HG02610 (cell line): ENCODE results near the gene SLCO4A1.

Source experiments
- ATAC-seq: cut with Tn5 transposase; IDR thresholded peaks from one replicate; pipeline ENCODE4 v1.9.1; 2021; ENCODE audit warnings: mild to moderate bottlenecking, moderate library complexity; ENCODE audit not compliant: unreplicated experiment

Gene SLCO4A1

GRCh38 chr20:62663145-62664018, 21.1 kb downstream of the SLCO4A1 start:
- no peak for ATAC-seq

DNA sequence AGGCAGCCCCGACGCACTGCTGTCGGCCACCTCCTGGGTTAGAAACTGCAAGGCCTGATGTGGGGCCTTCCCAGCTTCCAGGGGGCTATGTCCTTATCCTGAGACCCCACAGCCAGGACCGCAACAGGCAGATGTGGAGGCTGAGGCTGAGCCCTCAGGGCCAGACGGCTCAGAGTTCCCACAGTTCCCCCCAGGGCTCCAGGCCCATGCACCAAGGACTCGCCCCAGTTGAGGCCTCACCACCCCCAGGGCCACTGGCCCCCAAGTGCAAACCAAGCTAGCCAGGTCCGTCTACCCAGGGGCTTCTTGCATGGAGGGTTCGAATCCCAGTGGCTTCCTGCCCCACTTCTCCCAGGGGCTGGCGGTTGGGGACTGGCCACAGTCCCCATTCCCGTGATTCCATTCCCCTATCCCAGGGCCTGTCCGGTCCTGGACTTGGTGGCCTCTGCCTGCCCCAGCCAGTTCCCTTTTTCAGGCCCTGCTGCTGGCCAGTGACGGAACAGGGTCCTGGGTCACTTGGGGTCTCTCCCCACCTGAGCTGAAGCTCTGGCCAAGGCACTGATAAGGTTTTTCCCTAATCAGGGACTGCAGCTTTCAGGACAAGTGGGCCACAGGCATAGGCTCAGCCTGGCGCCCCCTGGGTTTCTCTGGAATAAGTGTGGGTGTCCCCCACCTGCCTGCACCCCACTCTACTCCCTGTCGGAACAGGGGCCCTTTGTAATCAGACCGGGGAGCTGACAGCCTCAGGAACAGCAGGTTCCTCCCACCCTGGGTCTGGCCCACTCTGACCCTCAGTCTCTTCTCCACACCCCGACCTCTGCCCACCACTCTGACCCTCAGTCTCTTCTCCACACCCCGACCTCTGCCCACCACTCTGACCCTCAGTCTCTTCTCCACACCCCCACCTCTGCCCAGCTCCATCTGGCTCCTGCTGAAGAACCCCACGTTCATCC, 22.0 kb downstream of the SLCO4A1 start:
- ATAC-seq = no peak

DNA sequence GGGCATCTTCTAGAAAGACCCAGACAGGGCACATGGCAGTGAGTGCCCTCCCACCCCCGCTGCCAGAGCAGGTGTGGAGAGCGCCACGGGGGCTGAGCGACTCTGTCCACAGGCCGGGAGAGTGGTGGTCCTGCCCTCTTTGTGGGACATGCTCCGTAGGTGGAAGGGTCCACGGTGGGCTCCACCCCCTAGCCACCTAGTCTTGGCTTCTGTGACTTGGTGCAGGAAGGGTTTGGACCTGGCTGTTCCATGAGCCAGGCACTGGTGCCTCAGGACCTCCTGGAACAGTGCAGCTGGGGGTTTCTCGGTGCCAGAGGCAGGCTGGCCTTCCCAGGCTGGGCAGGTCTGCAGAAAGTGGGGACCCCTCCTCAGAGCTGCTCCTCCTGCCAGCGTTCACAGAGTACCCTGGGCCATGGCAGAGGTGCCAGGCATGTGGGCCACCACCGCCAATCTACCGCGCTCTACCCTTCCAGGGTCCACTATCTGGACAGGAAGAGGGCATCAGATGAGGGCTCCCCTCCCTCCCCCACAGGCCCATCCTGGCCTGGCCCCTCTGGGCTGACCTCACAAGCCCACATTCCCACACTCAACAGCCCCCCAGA, 23.0 kb downstream of the SLCO4A1 start:
- no peak for ATAC-seq

DNA sequence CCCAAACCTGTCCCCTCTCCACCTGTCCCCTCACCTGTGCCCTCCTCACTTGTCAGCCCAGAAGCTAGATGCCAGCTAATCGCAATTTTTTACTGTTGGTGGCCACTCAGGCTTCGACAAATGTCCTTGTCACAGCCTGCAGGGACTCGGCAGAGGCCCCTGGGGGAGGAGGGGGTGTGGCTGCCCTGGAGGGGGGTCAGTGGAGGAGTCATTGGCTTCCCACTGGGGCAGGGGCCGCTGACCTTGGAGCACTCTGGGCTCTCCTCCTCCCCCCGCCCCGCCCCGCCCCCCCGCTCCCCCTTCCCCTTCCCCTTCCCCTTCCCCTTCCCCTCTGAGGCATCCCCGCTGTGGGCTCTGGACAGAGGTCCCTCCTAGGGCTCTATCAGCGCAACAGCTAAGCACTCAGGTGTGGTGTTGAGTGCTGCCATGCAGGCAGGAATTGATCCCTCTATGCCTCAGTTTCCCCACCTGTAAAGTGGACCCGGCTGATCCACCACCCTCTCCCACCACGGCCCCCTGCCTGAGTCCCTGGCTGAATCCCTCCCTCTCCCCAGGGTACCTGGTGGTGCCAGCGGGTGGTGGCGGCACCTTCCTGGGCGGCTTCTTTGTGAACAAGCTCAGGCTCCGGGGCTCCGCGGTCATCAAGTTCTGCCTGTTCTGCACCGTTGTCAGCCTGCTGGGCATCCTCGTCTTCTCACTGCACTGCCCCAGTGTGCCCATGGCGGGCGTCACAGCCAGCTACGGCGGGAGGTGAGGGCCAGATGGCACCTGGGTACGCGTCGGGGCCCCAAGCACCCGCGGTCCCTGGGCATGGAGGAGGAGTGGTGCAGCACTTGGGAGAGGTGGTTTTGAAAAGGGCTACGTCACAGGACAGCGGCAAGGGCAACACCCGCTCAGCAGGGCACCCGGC, 23.8 kb downstream of the SLCO4A1 start:
- no peak for ATAC-seq

- no peak for ATAC-seq
These were observed 24.6 kb downstream of the SLCO4A1 start for GRCh38 chr20:62666736-62667529.

DNA sequence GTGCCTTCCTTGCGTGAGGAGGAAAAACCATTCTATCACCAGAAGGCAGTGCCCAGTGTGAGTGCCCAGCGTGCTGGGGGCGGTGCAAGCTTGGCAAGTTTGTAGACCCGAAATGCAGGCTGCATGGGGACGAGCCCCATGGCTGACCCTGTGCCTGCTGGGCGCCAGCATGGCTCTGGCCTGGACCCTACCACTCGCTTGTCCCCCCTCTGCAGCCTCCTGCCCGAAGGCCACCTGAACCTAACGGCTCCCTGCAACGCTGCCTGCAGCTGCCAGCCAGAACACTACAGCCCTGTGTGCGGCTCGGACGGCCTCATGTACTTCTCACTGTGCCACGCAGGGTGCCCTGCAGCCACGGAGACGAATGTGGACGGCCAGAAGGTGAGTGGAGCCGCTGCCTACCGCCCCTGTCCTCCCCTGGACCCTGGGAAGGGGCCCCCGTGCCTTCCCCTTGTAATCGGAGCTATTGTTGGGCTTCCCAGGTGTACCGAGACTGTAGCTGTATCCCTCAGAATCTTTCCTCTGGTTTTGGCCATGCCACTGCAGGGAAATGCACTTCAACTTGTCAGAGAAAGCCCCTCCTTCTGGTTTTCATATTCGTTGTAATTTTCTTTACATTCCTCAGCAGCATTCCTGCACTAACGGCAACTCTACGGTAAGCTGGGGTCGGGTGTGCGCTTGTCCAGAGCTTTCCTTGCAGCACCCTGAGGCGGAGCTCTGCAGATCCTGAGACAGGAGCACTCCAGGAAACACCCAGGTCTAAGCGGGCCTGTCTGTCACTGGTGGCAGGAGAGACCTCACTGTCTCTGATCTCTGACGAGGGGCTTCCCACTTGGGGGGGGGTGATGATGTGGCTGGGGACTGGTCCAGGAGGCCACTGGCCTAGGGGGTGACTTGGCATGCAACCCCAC, 25.5 kb downstream of the SLCO4A1 start:
- ATAC-seq = no peak

DNA sequence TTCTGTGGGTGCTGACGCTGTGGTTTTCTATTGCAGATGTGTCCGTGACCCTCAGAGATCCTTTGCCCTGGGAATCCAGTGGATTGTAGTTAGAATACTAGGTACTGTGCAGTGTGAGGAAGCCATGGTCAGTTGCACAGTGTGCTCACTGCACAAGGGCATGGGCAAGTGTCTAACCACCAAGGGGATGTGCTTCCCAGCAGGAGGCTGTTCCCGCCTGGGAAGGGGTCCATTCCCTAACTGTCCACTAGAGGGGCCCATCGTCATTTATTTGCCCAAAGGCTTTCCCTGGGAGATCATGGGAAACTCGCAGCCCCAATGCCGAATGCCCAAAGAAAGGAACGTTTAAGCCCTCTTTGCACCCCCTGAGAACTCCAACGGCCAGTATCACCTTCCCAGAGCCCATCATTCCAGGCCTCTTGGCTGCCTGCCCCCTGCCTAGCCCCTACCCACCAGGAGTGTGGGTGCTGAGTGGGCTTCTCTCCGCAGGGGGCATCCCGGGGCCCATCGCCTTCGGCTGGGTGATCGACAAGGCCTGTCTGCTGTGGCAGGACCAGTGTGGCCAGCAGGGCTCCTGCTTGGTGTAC, 26.2 kb downstream of the SLCO4A1 start:
- ATAC-seq = no peak

DNA sequence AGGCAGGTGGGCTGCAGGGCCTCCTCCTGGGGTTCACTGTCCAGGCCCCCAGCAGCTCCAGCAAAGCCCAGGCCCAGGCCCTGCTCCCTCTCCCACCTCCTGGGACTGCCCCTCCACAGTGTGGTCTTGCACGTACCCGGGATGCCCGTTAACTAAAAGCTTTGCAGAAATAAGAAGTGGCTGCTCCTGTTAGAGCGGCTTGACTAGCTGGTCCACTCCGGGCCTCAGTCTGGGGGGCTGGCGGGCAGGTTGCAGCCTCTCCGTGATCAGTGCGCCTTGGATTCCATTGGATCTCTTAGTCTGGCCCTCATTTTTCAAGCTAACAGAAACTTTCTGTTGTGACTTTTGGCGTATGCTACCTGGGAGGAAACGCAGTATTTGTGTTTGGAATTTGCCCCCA, 26.9 kb downstream of the SLCO4A1 start:
- no peak for ATAC-seq

- no peak for ATAC-seq
These were observed 27.9 kb downstream of the SLCO4A1 start for GRCh38 chr20:62670156-62670555.

- ATAC-seq = no peak
These were observed 28.7 kb downstream of the SLCO4A1 start for GRCh38 chr20:62670998-62671397.

- ATAC-seq = no peak
These were observed 29.5 kb downstream of the SLCO4A1 start for GRCh38 chr20:62671765-62672164.

- ATAC-seq = no peak
These were observed 32.1 kb downstream of the SLCO4A1 start for GRCh38 chr20:62674370-62674769.

GRCh38 chr20:62675156-62675876, 33.0 kb downstream of the SLCO4A1 start:
- ATAC-seq = no peak

DNA sequence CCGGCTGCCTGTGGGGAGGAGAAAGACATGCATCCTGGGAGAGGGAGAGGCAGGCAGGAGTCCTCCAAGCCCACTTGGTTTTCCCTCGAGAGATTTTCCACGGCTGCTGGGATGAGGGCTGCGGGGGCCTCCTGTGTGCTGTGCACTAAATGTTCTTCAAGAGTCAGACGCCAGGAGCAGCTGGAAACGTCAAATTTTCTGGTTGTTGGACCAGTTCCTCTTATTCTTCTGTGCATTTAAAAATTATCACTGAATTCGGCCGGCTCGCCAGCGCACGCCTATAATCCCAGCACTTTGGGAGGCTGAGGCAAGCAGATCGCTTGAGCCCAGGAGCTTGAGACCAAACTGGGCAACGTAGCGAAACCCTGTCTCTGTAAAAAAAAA, 33.6 kb downstream of the SLCO4A1 start:
- ATAC-seq = no peak

- ATAC-seq = no peak
These were observed 34.7 kb downstream of the SLCO4A1 start for GRCh38 chr20:62676976-62677375.

DNA sequence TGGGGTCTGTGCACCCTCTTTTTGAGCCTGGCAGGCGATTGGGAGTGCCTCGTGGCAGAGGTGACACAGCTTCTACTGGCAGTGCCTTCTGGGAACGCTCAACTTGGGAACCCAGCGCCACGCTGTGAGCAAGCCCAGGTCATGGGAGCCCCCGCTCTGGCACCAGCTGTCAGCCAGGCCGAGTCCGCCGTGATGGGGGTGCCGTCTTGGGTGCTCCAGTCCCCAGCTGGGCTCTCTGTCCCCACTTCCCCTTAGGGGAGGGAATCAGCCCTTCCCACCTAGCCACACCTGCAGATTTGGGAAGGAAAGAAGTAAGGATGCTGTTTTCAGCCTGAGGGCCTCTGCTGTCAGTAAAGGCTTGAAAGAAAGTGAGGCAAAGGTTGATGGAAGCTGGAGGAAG, 35.4 kb downstream of the SLCO4A1 start:
- ATAC-seq = no peak

DNA sequence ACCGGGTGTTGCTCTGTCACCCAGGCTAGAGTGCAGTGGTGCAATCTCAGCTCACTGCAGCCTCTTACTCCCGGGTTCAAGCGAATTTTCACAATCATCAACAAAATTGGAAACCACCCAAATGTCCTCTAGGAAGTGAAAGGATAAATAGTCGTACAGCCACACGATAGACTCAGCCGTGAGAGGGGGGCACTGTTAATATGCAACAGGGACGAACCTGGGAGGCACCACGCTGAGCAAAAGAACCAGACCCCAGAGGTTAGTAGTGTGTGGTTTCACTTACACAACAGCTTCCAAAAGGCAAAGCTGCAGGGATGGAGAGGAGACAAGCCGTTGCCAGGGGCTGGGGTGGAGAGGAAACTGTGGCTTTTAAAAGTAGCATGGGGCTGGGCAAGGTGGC, 36.2 kb downstream of the SLCO4A1 start:
- ATAC-seq = no peak
